Osteoblast (primary cell): ENCODE measurements around the gene CACNA1C. TPM values are rescaled to one million over a fixed set of nuclear protein-coding genes. Genes with fewer than 3 reads are reported as not detected.

Experiments used
- DNase-seq: peaks from one replicate; pipeline ENCODE4 v3.0.0; 2011; ENCODE audit warnings: low spot score, mixed read lengths; ENCODE audit not compliant: insufficient read length; ENCODE audit errors: missing footprints
- H2AFZ ChIP-seq: 2 replicates; pipeline ENCODE4 v1.6.0; 2011; ENCODE audit warnings: mild to moderate bottlenecking, low read length
- H3K27ac ChIP-seq: 2 replicates; pipeline ENCODE4 v1.5.1; 2011; ENCODE audit warnings: mild to moderate bottlenecking, low read depth, low read length, moderate library complexity
- H3K27me3 ChIP-seq: 2 replicates; pipeline ENCODE4 v1.6.0; 2012; ENCODE audit warnings: mild to moderate bottlenecking, control low read depth, inconsistent platforms, low read length, moderate library complexity; ENCODE audit not compliant: insufficient read depth
- H3K36me3 ChIP-seq: 2 replicates; pipeline ENCODE4 v1.5.1; 2011; ENCODE audit warnings: mild to moderate bottlenecking, low read length, control low read depth, moderate library complexity; ENCODE audit not compliant: insufficient read depth
- H3K4me1 ChIP-seq: 2 replicates; pipeline ENCODE4 v1.5.1; 2011; ENCODE audit warnings: mild to moderate bottlenecking, low read length, control low read depth, moderate library complexity; ENCODE audit not compliant: insufficient read depth
- H3K4me2 ChIP-seq: 2 replicates; pipeline ENCODE4 v1.6.0; 2011; ENCODE audit warnings: mild to moderate bottlenecking, low read length; ENCODE audit not compliant: insufficient read depth
- H3K4me3 ChIP-seq: fragments of 200-600 bp; sonication (generic); 3 replicates; pipeline ENCODE4 v1.5.1; 2012; ENCODE audit warnings: mild to moderate bottlenecking, low read length, inconsistent platforms; ENCODE audit not compliant: insufficient read depth
- H3K79me2 ChIP-seq: 2 replicates; pipeline ENCODE4 v1.6.0; 2012; ENCODE audit warnings: mild to moderate bottlenecking, low read length, control low read depth, inconsistent platforms; ENCODE audit not compliant: insufficient read depth
- H3K9me3 ChIP-seq: 2 replicates; pipeline ENCODE4 v1.5.1; 2011; ENCODE audit warnings: low read depth, low read length, control low read depth
- H4K20me1 ChIP-seq: 2 replicates; pipeline ENCODE4 v1.6.0; 2012; ENCODE audit warnings: mild to moderate bottlenecking, low read length, control low read depth; ENCODE audit not compliant: insufficient read depth
- total RNA-seq: library from RNA; depleted of rRNA; stranded (reverse); fragments of >200 nt; gene quantifications from 2 replicates; pipeline ENCODE4 v1.2.3, GENCODE V29; 2012
- TF ChIP-seq, protein P1 (sequence below): IDR thresholded peaks from 2 replicates; pipeline ENCODE4 v1.5.1; 2011; ENCODE audit warnings: mild to moderate bottlenecking, low read depth, low read length, moderate library complexity; ENCODE audit errors: extremely low read depth

CACNA1C gene
- total RNA-seq, 1 donor, result 19.2 TPM

DNA sequence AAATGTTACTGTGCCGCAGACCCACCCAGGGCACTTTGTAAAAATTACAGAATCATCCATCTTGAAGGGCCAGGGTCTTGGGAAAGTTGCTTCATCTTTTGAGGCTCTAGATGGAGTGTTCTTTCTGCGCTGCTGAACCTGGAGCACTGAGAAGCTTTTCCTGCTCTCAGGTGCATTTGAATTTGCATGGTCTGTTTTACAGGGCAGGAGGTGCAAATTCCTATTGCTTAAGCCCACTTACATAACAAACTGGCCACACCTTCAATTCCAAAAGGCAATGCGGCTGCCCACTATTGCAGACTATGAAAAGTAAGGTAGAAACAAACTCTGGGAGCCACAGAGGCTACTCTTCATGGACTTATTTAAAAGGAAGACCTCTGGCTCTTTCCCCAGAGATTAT is 254.8 kb downstream of the CACNA1C start:
- no peak overlapping the region for H3K4me3 ChIP-seq
- no peaks in the 10 kb centered on the region for H3K9me3 ChIP-seq
- peaks cover 3% of the 10 kb centered on the region for H4K20me1 ChIP-seq
- DNase-seq, result no peak
- H3K4me1 ChIP-seq, result peaks cover 15% of the 10 kb centered on the region
- H3K4me2 ChIP-seq, result no peak overlapping the region
- H3K27ac ChIP-seq, result no peak overlapping the region
- no peaks in the 10 kb centered on the region for H3K27me3 ChIP-seq
- no peak overlapping the region for H2AFZ ChIP-seq
- no peaks in the 10 kb centered on the region for H3K36me3 ChIP-seq
- H3K79me2 ChIP-seq, result peaks cover 2% of the 10 kb centered on the region
- TF ChIP-seq, protein P1, sequence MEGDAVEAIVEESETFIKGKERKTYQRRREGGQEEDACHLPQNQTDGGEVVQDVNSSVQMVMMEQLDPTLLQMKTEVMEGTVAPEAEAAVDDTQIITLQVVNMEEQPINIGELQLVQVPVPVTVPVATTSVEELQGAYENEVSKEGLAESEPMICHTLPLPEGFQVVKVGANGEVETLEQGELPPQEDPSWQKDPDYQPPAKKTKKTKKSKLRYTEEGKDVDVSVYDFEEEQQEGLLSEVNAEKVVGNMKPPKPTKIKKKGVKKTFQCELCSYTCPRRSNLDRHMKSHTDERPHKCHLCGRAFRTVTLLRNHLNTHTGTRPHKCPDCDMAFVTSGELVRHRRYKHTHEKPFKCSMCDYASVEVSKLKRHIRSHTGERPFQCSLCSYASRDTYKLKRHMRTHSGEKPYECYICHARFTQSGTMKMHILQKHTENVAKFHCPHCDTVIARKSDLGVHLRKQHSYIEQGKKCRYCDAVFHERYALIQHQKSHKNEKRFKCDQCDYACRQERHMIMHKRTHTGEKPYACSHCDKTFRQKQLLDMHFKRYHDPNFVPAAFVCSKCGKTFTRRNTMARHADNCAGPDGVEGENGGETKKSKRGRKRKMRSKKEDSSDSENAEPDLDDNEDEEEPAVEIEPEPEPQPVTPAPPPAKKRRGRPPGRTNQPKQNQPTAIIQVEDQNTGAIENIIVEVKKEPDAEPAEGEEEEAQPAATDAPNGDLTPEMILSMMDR, result no peak

DNA sequence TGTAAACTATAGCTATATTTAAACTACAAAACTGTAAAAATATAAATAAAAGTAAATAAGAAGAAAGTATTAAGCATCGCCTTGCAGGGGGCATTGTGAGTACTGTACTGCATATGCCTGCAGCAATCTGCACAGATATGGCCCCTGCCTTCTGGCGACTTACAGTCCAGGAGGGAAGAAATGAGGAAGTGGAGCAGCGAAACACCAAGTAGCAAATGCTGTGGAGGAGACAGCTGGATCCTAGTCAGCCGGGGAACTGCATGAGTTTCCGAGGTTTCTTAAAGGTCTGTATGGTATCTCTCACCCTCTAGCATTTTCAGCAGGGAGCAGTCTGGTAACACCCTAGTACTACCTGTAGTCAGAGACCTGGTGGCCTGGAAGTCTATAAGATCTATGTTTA is 256.9 kb downstream of the CACNA1C start:
- H4K20me1 ChIP-seq, result peaks cover 3% of the 10 kb centered on the region
- H3K4me2 ChIP-seq, result no peak overlapping the region
- no peaks in the 10 kb centered on the region for H3K27me3 ChIP-seq
- peaks cover 13% of the 10 kb centered on the region for H3K4me1 ChIP-seq
- DNase-seq, result no peak
- H3K79me2 ChIP-seq, result no peaks in the 10 kb centered on the region
- H3K27ac ChIP-seq, result no peak overlapping the region
- H3K4me3 ChIP-seq, result no peak overlapping the region
- no peaks in the 10 kb centered on the region for H3K9me3 ChIP-seq
- TF ChIP-seq, protein P1, result no peak
- no peak overlapping the region for H2AFZ ChIP-seq
- H3K36me3 ChIP-seq, result no peaks in the 10 kb centered on the region

DNA sequence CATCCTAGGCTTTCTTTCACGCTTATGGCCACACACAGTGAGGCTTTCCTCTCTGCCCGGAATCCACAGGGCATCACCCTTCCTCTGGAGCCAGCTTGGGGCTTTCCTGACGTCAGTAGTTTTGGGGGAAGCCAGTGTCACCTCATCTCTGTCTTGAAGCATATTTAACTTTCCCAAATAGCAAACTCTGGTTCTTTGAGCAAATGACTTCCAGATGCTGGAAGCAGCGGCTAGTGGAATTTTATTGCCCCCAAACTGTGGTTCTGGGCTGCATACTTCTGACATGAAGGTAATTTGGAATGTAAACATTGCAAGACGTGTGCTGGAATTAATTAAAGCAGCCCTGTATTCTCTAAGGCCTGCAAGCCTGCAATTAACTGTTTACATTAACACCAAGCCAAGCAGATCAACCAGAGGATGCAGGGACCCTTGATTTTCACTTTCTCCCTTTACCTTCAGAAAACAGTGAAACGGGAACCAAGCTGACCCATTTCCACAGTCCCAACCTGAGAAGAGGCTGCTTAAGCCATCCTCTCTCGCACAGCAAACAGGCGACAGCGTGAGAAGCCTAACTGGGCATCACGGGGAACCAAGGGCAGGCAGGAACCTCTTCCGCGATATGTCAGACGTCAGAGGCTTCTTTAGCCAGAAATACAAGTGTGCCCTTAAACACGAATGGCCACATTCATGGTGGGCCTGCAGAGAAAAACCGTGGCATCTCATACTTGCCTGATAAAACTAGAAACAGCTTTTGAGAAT is 258.4 kb downstream of the CACNA1C start:
- Histone ChIP-seq H3K36me3 (peaks cover 2% of the 10 kb centered on the region), H2AFZ (no peak overlapping the region), H3K79me2 (no peaks in the 10 kb centered on the region), H3K27me3 (no peaks in the 10 kb centered on the region), H3K27ac (peak overlapping the region; percentile 9), H3K4me3 (no peak overlapping the region), H4K20me1 (no peaks in the 10 kb centered on the region), H3K4me2 (peak overlapping the region; percentile 41), H3K4me1 (peaks cover 13% of the 10 kb centered on the region), H3K9me3 (no peaks in the 10 kb centered on the region)
- no peak for DNase-seq
- TF ChIP-seq, protein P1, result no peak

DNA sequence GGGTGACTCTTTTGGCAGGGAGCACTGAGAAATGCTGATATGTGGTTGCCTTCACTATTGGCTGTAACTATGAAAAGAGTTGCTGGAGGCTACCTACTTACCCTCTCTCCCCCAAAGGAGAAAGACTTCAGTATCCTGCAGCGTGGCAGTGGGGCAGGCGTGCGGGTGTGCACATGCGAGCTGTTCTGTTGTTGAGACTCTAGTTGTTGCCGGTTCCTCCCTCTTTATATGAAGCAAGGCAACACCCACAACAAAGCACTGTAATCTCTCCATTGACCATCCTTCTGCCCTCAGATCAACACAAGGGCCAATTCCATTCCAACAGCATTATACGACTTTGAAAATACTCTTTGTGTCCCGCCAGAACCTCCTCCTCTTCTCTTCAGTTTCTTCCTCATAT is 259.4 kb downstream of the CACNA1C start:
- no peaks in the 10 kb centered on the region for H3K79me2 ChIP-seq
- no peak overlapping the region for H3K4me3 ChIP-seq
- TF ChIP-seq, protein P1, result no peak
- no peaks in the 10 kb centered on the region for H3K27me3 ChIP-seq
- peaks cover 13% of the 10 kb centered on the region for H3K4me1 ChIP-seq
- no peaks in the 10 kb centered on the region for H4K20me1 ChIP-seq
- no peak overlapping the region for H3K4me2 ChIP-seq
- no peak for DNase-seq
- H2AFZ ChIP-seq, result no peak overlapping the region
- no peaks in the 10 kb centered on the region for H3K9me3 ChIP-seq
- H3K27ac ChIP-seq, result no peak overlapping the region
- H3K36me3 ChIP-seq, result peaks cover 2% of the 10 kb centered on the region
